Measurements from ENCODE around the gene POP4.

Gene POP4

GRCh38 chr19:29662278-29662603 is 56.2 kb downstream of the POP4 start:
- no peak overlapping the region for H3K4me3 ChIP-seq (replicated peaks; ENCODE audit: low read depth, low read length)

DNA sequence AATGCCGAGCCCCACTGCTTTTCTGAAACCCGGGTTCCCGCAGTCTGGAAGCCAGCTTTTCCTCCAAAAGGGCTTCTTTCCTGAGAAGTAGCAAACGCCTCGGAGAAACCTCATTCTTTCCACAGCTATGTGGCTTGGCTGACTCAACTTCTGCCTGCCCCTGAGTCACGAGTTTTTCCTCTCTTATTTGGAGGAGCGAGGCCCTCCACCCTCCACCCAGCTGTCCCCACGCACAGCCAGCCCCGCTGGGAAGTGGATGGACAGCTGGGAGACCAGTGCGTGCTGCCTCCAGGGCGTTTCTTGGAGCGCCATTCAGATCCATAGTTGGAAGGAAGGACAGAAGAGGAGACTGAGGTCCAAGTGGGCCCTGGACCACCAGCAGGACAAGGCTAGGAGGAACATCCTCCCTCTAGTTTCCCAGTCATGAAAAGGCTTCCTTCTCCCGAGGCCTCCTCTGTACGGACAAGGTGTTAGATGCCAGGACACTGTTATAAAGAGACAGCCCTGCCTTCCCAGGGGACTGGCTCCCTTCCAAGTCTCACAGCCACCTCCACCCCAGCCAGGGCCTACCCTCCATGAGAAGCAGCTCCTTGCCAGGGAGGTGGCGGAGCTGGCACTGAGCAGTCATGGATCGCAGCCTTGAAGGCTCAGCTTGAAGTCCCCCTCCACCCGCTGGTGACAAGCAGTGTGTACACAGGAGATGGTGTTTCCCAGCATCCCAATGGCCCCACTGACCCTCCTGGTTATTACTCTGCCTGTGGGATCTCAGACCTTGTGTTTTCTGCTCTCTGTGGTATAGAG is 56.7 kb downstream of the POP4 start:
- TF ChIP-seq, protein P1, sequence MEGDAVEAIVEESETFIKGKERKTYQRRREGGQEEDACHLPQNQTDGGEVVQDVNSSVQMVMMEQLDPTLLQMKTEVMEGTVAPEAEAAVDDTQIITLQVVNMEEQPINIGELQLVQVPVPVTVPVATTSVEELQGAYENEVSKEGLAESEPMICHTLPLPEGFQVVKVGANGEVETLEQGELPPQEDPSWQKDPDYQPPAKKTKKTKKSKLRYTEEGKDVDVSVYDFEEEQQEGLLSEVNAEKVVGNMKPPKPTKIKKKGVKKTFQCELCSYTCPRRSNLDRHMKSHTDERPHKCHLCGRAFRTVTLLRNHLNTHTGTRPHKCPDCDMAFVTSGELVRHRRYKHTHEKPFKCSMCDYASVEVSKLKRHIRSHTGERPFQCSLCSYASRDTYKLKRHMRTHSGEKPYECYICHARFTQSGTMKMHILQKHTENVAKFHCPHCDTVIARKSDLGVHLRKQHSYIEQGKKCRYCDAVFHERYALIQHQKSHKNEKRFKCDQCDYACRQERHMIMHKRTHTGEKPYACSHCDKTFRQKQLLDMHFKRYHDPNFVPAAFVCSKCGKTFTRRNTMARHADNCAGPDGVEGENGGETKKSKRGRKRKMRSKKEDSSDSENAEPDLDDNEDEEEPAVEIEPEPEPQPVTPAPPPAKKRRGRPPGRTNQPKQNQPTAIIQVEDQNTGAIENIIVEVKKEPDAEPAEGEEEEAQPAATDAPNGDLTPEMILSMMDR (IDR thresholded peaks at IDR 0.05; ENCODE audit: insufficient read depth, low read length, poor library complexity, severe bottlenecking): no peak
- Histone ChIP-seq H3K36me3 (ENCODE audit: control insufficient read depth, insufficient read depth, low read length) (peaks cover 1% of the 10 kb centered on the region; the same call in 1 of the 2 replicates), H3K4me3 (replicated peaks; ENCODE audit: low read depth, low read length) (no peak overlapping the region), H3K27me3 (replicated peaks; ENCODE audit: control insufficient read depth, insufficient read depth, low read length) (no peaks in the 10 kb centered on the region)
- DNase-seq (ENCODE audit: extremely low read depth, insufficient read length): no peak

More at GRCh38 chr19:29662278-29662603, 56.2 kb downstream of the POP4 start:
- no peak for DNase-seq (ENCODE audit: extremely low read depth, insufficient read length)
- H3K27me3 ChIP-seq (replicated peaks; ENCODE audit: control insufficient read depth, insufficient read depth, low read length): no peaks in the 10 kb centered on the region
- H3K36me3 ChIP-seq (ENCODE audit: control insufficient read depth, insufficient read depth, low read length): peaks cover 1% of the 10 kb centered on the region; the same call in 1 of the 2 replicates
- TF ChIP-seq, protein P1 (IDR thresholded peaks at IDR 0.05; ENCODE audit: insufficient read depth, low read length, poor library complexity, severe bottlenecking): no peak

- Histone ChIP-seq H3K4me3 (replicated peaks; ENCODE audit: low read depth, low read length) (peak overlapping the region; percentile 78), H3K36me3 (ENCODE audit: control insufficient read depth, insufficient read depth, low read length) (peaks cover 1% of the 10 kb centered on the region; the same call in 1 of the 2 replicates), H3K27me3 (replicated peaks; ENCODE audit: control insufficient read depth, insufficient read depth, low read length) (no peaks in the 10 kb centered on the region)
- DNase-seq (ENCODE audit: extremely low read depth, insufficient read length): no peak
- TF ChIP-seq, protein P1 (IDR thresholded peaks at IDR 0.05; ENCODE audit: insufficient read depth, low read length, poor library complexity, severe bottlenecking): no peak
Measured at GRCh38 chr19:29663861-29664752, 58.0 kb downstream of the POP4 start.

DNA sequence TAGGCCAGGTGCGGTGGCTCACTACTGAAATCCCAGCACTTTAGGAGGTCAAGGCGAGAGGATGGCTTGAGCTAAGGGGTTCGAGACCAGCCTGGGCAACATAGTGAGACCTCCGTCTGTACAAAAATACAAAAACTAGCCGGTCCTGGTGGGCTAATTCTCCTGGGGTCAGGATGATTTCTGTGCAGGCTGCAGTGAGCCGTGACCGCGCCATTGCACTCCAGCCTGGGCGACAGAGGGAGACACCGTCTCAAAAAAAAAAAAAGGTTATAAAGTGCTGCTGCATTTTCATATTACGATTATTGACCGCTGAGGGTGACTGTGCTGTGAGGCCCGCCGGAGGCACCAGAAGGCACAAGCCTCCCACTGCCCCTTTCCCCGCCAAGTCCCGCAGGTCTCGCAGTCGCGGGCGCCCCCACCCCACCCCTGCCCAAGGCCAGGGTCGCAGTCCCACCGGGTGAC is 58.7 kb downstream of the POP4 start:
- DNase-seq (ENCODE audit: extremely low read depth, insufficient read length): no peak
- H3K36me3 ChIP-seq (ENCODE audit: control insufficient read depth, insufficient read depth, low read length): peaks cover 3% of the 10 kb centered on the region; the same call in 1 of the 2 replicates
- peak overlapping the region; percentile 78 for H3K4me3 ChIP-seq (replicated peaks; ENCODE audit: low read depth, low read length)
- TF ChIP-seq, protein P1 (IDR thresholded peaks at IDR 0.05; ENCODE audit: insufficient read depth, low read length, poor library complexity, severe bottlenecking): peak; percentile 45
- H3K27me3 ChIP-seq (replicated peaks; ENCODE audit: control insufficient read depth, insufficient read depth, low read length): no peaks in the 10 kb centered on the region

DNA sequence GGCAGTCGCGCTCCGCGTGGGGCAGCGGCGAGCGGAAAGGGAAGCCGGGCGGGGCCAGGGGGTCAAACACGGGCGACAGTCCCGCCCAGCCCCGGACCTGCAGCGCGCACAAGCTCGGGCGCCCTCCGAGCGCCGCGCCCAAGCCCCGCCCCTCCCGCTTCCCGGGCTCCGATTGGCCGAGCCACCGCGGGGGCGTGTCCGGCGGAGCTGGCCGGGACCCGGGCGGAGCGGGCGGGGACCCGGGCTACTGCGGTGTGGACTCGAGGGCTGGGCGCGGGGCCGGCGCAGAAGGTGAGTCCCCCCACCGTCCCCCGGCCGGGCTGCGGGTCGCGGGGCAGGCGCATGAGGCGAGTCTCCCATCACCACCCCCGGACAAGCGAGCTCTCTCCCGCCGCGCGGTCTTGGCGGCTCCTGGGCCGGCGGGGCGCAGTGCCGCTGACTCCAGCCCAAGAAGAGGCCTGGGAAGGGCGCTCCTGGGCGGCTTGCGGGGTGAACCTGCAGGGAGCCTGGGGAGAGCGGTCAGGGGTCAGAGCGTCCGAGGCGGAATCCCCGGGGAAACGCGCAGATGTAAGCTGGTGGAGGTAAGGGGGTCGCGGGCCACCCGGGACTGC is 59.2 kb downstream of the POP4 start, which contains the start of gene PLEKHF1:
TSS of gene PLEKHF1 (plus strand) at position 247 of the 611 bp plus-strand sequence. CDS start 8,379 bp downstream, outside the sequence.
- Histone ChIP-seq H3K36me3 (ENCODE audit: control insufficient read depth, insufficient read depth, low read length) (peaks cover 3% of the 10 kb centered on the region; the same call in 1 of the 2 replicates), H3K4me3 (replicated peaks; ENCODE audit: low read depth, low read length) (peak within 1 kb of the TSS; percentile 90), H3K27me3 (replicated peaks; ENCODE audit: control insufficient read depth, insufficient read depth, low read length) (no peaks in the 10 kb centered on the region)
- DNase-seq (ENCODE audit: extremely low read depth, insufficient read length): peak; percentile 92
- TF ChIP-seq, protein P1 (IDR thresholded peaks at IDR 0.05; ENCODE audit: insufficient read depth, low read length, poor library complexity, severe bottlenecking): no peak

Data from GM06990 (cell line).